K562 (cell line): Measurements from ENCODE around the gene GABRD. TPM values are rescaled to one million over a fixed set of nuclear protein-coding genes. Genes with fewer than 3 reads are reported as not detected.

Experiments used
- ERF ChIP-seq: fragments of 450-650 bp; formaldehyde crosslinking; IDR thresholded peaks from 2 replicates; pipeline ENCODE4 v1.4.0; 2020; ENCODE audit warnings: mild to moderate bottlenecking, mixed read lengths
- NCOA1 ChIP-seq: fragments of 450-650 bp; IDR thresholded peaks from 2 replicates; pipeline ENCODE4 v1.6.1; 2016; ENCODE audit warnings: low read depth
- POLR2H ChIP-seq: IDR thresholded peaks from 2 replicates; pipeline ENCODE4 v1.6.1; 2016; ENCODE audit warnings: missing genetic modification characterization, low read depth, mild to moderate bottlenecking, control low read depth, missing compliant biosample characterization, moderate library complexity
- RBM15 ChIP-seq: fragments of 200-400 bp; formaldehyde crosslinking; IDR thresholded peaks from 2 replicates; pipeline ENCODE4 v1.6.1; 2018; ENCODE audit warnings: mild to moderate bottlenecking, low read length, moderate library complexity; ENCODE audit not compliant: insufficient read depth
- SRSF1 ChIP-seq: fragments of 200-400 bp; formaldehyde crosslinking; IDR thresholded peaks from 2 replicates; pipeline ENCODE4 v1.6.1; 2017; ENCODE audit warnings: mild to moderate bottlenecking, low read depth, low read length, moderate library complexity
- THAP12 ChIP-seq: fragments of 250-450 bp; sonication (Bioruptor Pico); IDR thresholded peaks from 2 replicates; pipeline ENCODE4 v1.9.0; 2021; ENCODE audit warnings: mild to moderate bottlenecking, inconsistent platforms
- ZBTB40 ChIP-seq, 2 experiments: fragments of 450-650 bp in 1 of 2; sonication (generic) in 1 of 2; formaldehyde crosslinking in 1 of 2; IDR thresholded peaks; 2 replicates each; pipeline versions ENCODE4 v1.7.1 to v1.9.0; 2016 to 2022; ENCODE audit warnings: inconsistent platforms in 1 of 2, mild to moderate bottlenecking in 1 of 2, missing genetic modification reagents in 1 of 2
- ZFP91 ChIP-seq: sonication (generic); formaldehyde crosslinking; IDR thresholded peaks from 2 replicates; pipeline ENCODE4 v1.8.0; 2022; ENCODE audit warnings: mild to moderate bottlenecking, missing genetic modification reagents
- ZNF780A ChIP-seq: fragments of 250-450 bp; sonication (Bioruptor Pico); IDR thresholded peaks from 2 replicates; pipeline ENCODE4 v1.5.0; 2021; ENCODE audit warnings: mild to moderate bottlenecking
- polyA plus RNA-seq, 8 experiments: library from polyadenylated mRNA; depleted of rRNA in 4 of 8; stranded (reverse) in 5 of 8; unstranded in 3 of 8; fragments of >200 nt; fragmentation: Nextera tagmentation in 2 of 8; fragmentation: Illumina TruSeq in 1 of 8; extraction: Ambion mirVana in 2 of 8; extraction: Trizol in 1 of 8; gene quantifications; 2 replicates each; pipeline versions ENCODE4 v1.2.1 to v1.2.3, GENCODE V29; 2011 to 2014; ENCODE audit warnings: inconsistent platforms in 1 of 8, missing spikeins in 1 of 8
- total RNA-seq, 7 experiments: library from RNA; depleted of rRNA in 6 of 7; stranded (reverse); fragments of >200 nt in 6 of 7; fragmentation: Illumina TruSeq in 2 of 7; extraction: Trizol in 2 of 7; gene quantifications; 2 replicates each; pipeline versions ENCODE4 v1.2.1 to v1.2.3, GENCODE V29; 2011 to 2021; ENCODE audit warnings: low replicate concordance in 1 of 7
- TF ChIP-seq, protein P1 (sequence below): fragments of 450-650 bp; IDR thresholded peaks from 2 replicates; pipeline ENCODE4 v1.6.1; 2016; ENCODE audit warnings: antibody characterized with exemption

Gene GABRD
- total and polyA plus RNA-seq, 9 of the 15 experiments (the other 6 are each of a cell fraction or from before 2014, with no cell fraction given), result 0.07 TPM; not detected in 8

- no peak for TF ChIP-seq THAP12 (CRISPR knock-in tag)
- no peak for TF ChIP-seq ZNF780A (CRISPR knock-in tag)
- TF ChIP-seq POLR2H (tag), result no peak
- no peak for TF ChIP-seq SRSF1
- TF ChIP-seq NCOA1, result no peak
- TF ChIP-seq, protein P1, sequence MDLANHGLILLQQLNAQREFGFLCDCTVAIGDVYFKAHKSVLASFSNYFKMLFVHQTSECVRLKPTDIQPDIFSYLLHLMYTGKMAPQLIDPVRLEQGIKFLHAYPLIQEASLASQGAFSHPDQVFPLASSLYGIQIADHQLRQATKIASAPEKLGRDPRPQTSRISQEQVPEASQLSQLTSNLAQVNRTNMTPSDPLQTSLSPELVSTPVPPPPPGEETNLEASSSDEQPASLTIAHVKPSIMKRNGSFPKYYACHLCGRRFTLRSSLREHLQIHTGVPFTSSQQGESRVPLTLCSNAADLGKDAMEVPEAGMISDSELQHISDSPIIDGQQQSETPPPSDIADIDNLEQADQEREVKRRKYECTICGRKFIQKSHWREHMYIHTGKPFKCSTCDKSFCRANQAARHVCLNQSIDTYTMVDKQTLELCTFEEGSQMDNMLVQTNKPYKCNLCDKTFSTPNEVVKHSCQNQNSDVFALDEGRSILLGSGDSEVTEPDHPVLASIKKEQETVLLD, result no peak
- no peak for TF ChIP-seq RBM15
- no peak for TF ChIP-seq ERF (CRISPR knock-in tag)
- no peak for TF ChIP-seq ZFP91 (CRISPR knock-in tag)
- TF ChIP-seq ZBTB40 (IDR thresholded peaks at IDR 0.05), result no peak
- no peak for TF ChIP-seq ZBTB40 (CRISPR knock-in tag; IDR thresholded peaks at IDR 0.05)
- TF ChIP-seq, all 486 proteins: peak for 0
These were observed 5.7 kb downstream of the GABRD start (continued) for GRCh38 chr1:2024887-2025286.
